ENCODE results near the gene SYNJ2. TPM values are rescaled to one million over a fixed set of nuclear protein-coding genes. Genes with fewer than 3 reads are reported as not detected.

The SYNJ2 gene
- total and polyA plus RNA-seq, 2 experiments from 2014 or later, result 2.8 to 5.6 TPM

DNA sequence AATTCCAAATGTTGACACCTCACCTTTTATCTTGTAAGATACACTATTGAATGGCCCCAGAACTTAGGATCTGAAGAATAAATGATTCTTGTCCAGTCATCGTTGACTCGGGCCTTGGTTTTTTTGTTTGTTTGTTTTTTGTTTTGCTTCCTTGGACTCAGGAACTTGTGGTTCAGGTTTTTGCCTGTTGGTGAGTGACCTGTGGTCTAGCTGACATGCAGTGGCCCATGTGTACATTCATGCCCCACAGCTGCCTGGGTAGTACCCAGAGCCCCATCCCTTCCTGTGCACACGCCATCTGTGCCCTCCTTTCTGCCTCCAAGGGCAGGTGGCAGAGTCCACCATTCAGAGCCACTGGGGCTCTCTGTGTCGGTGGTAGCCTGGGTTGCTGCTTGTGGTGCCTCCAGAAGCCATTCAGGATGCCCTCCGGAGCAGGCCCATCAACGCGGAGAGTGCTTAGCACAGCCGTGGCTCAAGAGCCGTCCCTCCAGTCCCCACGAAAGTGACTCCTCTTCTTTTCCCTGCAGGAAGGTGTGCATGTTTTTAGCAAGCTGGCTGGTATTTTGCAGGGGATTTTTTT is 85.9 kb downstream of the SYNJ2 start (continued):
- TF ChIP-seq, protein P1, sequence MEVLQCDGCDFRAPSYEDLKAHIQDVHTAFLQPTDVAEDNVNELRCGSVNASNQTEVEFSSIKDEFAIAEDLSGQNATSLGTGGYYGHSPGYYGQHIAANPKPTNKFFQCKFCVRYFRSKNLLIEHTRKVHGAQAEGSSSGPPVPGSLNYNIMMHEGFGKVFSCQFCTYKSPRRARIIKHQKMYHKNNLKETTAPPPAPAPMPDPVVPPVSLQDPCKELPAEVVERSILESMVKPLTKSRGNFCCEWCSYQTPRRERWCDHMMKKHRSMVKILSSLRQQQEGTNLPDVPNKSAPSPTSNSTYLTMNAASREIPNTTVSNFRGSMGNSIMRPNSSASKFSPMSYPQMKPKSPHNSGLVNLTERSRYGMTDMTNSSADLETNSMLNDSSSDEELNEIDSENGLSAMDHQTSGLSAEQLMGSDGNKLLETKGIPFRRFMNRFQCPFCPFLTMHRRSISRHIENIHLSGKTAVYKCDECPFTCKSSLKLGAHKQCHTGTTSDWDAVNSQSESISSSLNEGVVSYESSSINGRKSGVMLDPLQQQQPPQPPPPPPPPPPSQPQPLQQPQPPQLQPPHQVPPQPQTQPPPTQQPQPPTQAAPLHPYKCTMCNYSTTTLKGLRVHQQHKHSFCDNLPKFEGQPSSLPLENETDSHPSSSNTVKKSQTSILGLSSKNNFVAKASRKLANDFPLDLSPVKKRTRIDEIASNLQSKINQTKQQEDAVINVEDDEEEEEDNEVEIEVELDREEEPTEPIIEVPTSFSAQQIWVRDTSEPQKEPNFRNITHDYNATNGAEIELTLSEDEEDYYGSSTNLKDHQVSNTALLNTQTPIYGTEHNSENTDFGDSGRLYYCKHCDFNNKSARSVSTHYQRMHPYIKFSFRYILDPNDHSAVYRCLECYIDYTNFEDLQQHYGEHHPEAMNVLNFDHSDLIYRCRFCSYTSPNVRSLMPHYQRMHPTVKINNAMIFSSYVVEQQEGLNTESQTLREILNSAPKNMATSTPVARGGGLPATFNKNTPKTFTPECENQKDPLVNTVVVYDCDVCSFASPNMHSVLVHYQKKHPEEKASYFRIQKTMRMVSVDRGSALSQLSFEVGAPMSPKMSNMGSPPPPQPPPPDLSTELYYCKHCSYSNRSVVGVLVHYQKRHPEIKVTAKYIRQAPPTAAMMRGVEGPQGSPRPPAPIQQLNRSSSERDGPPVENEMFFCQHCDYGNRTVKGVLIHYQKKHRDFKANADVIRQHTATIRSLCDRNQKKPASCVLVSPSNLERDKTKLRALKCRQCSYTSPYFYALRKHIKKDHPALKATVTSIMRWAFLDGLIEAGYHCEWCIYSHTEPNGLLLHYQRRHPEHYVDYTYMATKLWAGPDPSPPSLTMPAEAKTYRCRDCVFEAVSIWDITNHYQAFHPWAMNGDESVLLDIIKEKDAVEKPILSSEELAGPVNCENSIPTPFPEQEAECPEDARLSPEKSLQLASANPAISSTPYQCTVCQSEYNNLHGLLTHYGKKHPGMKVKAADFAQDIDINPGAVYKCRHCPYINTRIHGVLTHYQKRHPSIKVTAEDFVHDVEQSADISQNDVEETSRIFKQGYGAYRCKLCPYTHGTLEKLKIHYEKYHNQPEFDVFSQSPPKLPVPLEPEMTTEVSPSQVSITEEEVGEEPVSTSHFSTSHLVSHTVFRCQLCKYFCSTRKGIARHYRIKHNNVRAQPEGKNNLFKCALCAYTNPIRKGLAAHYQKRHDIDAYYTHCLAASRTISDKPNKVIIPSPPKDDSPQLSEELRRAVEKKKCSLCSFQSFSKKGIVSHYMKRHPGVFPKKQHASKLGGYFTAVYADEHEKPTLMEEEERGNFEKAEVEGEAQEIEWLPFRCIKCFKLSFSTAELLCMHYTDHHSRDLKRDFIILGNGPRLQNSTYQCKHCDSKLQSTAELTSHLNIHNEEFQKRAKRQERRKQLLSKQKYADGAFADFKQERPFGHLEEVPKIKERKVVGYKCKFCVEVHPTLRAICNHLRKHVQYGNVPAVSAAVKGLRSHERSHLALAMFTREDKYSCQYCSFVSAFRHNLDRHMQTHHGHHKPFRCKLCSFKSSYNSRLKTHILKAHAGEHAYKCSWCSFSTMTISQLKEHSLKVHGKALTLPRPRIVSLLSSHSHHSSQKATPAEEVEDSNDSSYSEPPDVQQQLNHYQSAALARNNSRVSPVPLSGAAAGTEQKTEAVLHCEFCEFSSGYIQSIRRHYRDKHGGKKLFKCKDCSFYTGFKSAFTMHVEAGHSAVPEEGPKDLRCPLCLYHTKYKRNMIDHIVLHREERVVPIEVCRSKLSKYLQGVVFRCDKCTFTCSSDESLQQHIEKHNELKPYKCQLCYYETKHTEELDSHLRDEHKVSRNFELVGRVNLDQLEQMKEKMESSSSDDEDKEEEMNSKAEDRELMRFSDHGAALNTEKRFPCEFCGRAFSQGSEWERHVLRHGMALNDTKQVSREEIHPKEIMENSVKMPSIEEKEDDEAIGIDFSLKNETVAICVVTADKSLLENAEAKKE (CRISPR knock-in tag; IDR thresholded peaks at IDR 0.05), result no peak
- no peak for TF ChIP-seq ETS1 (IDR thresholded peaks at IDR 0.05)
- TF ChIP-seq EZH2 (IDR thresholded peaks at IDR 0.05; ENCODE audit: low read depth, unreplicated experiment), result no peak

DNA sequence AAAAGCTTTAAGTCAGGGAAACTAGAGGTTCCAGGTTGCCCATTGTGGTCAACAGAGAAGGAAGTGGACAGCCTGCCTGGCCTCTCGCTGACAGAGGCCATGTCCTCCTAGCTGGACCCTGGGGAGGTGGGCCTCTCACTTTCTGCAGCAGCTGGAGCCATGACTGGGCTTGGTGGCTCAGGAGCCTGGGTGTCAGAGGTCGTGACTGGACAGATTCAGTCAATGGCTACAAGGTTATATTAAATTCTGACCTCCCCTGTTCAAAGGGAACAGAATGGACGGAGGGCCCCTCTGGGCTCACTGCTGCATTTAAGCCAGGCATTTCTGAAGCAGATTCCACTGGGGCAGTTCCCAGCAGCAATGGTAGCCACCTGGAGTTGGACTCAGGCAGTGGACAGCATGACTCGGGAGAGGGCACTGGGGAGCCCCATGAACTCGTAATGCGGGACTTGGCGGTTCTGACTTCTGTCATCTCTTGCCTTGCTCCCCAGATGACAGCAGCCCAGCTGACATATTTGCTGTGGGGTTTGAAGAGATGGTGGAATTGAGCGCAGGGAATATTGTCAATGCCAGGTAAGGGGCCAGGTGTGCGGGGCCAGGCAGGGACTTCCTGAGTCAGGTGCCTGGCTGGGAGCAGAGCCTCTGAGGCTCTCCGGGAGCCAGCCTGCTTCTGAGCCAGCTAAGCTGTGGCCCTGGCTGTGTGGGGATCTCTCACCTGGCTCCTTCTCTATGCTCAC is 86.7 kb downstream of the SYNJ2 start:
- DNase-seq (ENCODE audit: low spot score), result no peak
- no peaks in the 10 kb centered on the region for H4K20me1 ChIP-seq (replicated peaks; ENCODE audit: insufficient read depth)
- Mint-ChIP-seq H3K36me3 (ENCODE audit: low read depth) (peaks cover 11% of the 10 kb centered on the region; the same call in 1 of the 3 replicates), H3K27ac (peak overlapping the region; percentile 53), H3K4me1 (peaks cover 16% of the 10 kb centered on the region; the same call in 2 of the 3 replicates), H3K9me3 (no peaks in the 10 kb centered on the region), H3K27me3 (ENCODE audit: insufficient read depth, low read depth, poor library complexity) (peaks cover 7% of the 10 kb centered on the region), H3K4me3 (no peak overlapping the region)
- no peaks in the 10 kb centered on the region for H3K4me1 ChIP-seq (ENCODE audit: insufficient read depth)
- no peaks in the 10 kb centered on the region for H3K9me2 ChIP-seq (ENCODE audit: insufficient read depth)
- ATAC-seq, result peak; percentile 52
- no peaks in the 10 kb centered on the region for H3K79me2 ChIP-seq (replicated peaks; ENCODE audit: insufficient read depth)
- H3K27me3 ChIP-seq (ENCODE audit: insufficient read depth), result no peaks in the 10 kb centered on the region
- H3K4me3 ChIP-seq, result no peak overlapping the region
- no peak overlapping the region for H3K27ac ChIP-seq (ENCODE audit: low read depth)
- no peak overlapping the region for H2AFZ ChIP-seq
- no peak overlapping the region for H3K4me2 ChIP-seq
- H3K36me3 ChIP-seq (ENCODE audit: insufficient read depth), result no peaks in the 10 kb centered on the region
- no peaks in the 10 kb centered on the region for H3F3A ChIP-seq (replicated peaks; ENCODE audit: low read depth)
- TF ChIP-seq EZH2phosphoT487 (IDR thresholded peaks at IDR 0.05; ENCODE audit: unreplicated experiment) (no peak), ZNF114 (CRISPR knock-in tag; IDR thresholded peaks at IDR 0.05) (no peak), NANOG (IDR thresholded peaks at IDR 0.05; ENCODE audit: borderline replicate concordance) (no peak), JUNB (IDR thresholded peaks at IDR 0.05; ENCODE audit: unreplicated experiment) (no peak), POLR2AphosphoS5 (IDR thresholded peaks at IDR 0.05; ENCODE audit: low read depth) (no peak), ZNF331 (CRISPR knock-in tag; IDR thresholded peaks at IDR 0.05; ENCODE audit: low read depth) (no peak)

All from GM23338 (cell line).